ENCODE measurements around the gene PWWP2B. TPM values are rescaled to one million over a fixed set of nuclear protein-coding genes. Genes with fewer than 3 reads are reported as not detected.

Gene PWWP2B
- total and polyA plus RNA-seq, 2 of the 4 experiments (the other 2 are of a cell fraction): 1.7 to 2.2 TPM

DNA sequence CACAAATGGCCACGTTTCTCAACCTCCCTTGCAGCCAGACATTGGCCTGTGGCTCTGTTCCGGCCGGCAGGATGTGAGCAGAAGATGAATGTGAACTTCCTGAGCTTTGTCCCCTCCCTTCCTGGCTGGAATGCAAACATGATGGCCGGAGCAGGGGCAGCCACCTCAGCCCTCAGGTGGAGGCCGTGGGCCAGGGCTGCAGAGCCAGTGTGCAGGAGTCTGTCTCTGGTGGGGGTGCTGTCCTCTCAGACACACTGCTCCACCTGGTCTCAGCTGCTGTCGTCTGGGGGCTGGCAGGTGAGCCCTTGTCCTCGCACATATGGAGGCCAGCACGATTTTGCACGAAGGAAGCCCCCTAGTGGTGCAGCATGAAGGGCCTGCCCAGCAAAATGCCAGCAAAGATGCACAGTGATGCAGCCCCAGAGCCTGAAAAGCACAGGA lies 25.3 kb upstream of the PWWP2B start:
- dilution Hi-C loops (cut with HindIII; ENCODE audit: low sequenced_read_pairs, unreplicated experiment): no loop called here
- no peak overlapping the region for H4K8ac ChIP-seq (ENCODE audit: low read depth in 2 of 2, low read length in 2 of 2)
- no peak overlapping the region for H2BK120ac ChIP-seq (ENCODE audit: low read depth, low read length)
- H3K36me3 ChIP-seq (ENCODE audit: control insufficient read depth, insufficient read depth, low read length): peaks cover under 1% of the 10 kb centered on the region; the same call in 1 of the 2 replicates
- no peak overlapping the region for H3K56ac ChIP-seq (ENCODE audit: extremely low read depth, insufficient read depth, low read length)
- no peaks in the 10 kb centered on the region for H3K4me1 ChIP-seq (ENCODE audit: control insufficient read depth, insufficient read depth, low read length)
- ChIA-PET CTCF (no interaction called here), POLR2A (ENCODE audit: unreplicated experiment) (no interaction called here)
- no peak overlapping the region for H2BK20ac ChIP-seq (ENCODE audit: low read depth, low read length)
- no TSS peak for BruUV-seq (replicated peaks)
- no peaks in the 10 kb centered on the region for H3K79me1 ChIP-seq (ENCODE audit: low read depth in 1 of 2, low read length in 2 of 2)
- ATAC-seq (ENCODE audit: low read depth) (no peak), DNase-seq (no peak)
- H2BK15ac ChIP-seq (ENCODE audit: low read depth, low read length): no peak overlapping the region
- H2AFZ ChIP-seq (replicated peaks; ENCODE audit: low read length, poor library complexity): no peak overlapping the region
- H3K27me3 ChIP-seq (ENCODE audit: control insufficient read depth, insufficient read depth, low read length): no peaks in the 10 kb centered on the region
- WGBS, 2 experiments (ENCODE audit: extremely low coverage in 2 of 2, insufficient read length in 1 of 2): 96% methylated on average over 4 of the region's 9 CpGs; no CpG with 5 or more reads in 1 of the 2 experiments
- no peak overlapping the region for H3K4ac ChIP-seq (ENCODE audit: low read depth, low read length)
- H2AK5ac ChIP-seq (ENCODE audit: low read depth, low read length): no peak overlapping the region
- no peak overlapping the region for H3K14ac ChIP-seq (replicated peaks; ENCODE audit: low read depth, low read length)
- H3K4me3 ChIP-seq (ENCODE audit: insufficient read depth, low read depth, low read length): no peak overlapping the region
- no peak overlapping the region for H2BK5ac ChIP-seq (ENCODE audit: low read depth, low read length, poor library complexity, severe bottlenecking)
- in situ Hi-C loops (cut with MboI; ENCODE audit: low sequenced_read_pairs): no loop called here
- H3K4me2 ChIP-seq (ENCODE audit: low read depth, low read length): no peak overlapping the region
- no peaks in the 10 kb centered on the region for H3K9me3 ChIP-seq (ENCODE audit: control insufficient read depth, insufficient read depth, low read length)
- intact Hi-C loops (cut with micrococcal nuclease): no loop called here
- no peak overlapping the region for H3K9ac ChIP-seq (ENCODE audit: low read depth, low read length)
- no peak overlapping the region for H3K27ac ChIP-seq (ENCODE audit: insufficient read depth, low read length)
- H4K5ac ChIP-seq (ENCODE audit: low read depth, low read length): no peak overlapping the region
- no peak overlapping the region for H3K23ac ChIP-seq (ENCODE audit: low read depth, low read length)
- H3K18ac ChIP-seq (ENCODE audit: low read depth, low read length): no peak overlapping the region
- H3K9me1 ChIP-seq (ENCODE audit: insufficient read depth, low read length): 0 out of 2 replicates have a peak, but pooled peaks cover 2% of the 10 kb centered on the region
- no peaks in the 10 kb centered on the region for H4K20me1 ChIP-seq (ENCODE audit: insufficient read depth, low read length)
- no peak overlapping the region for H4K91ac ChIP-seq (ENCODE audit: insufficient read depth, low read depth, low read length)
- no peak for TF ChIP-seq CEBPB (IDR thresholded peaks at IDR 0.05; ENCODE audit: low read depth, low read length)
- no peak for TF ChIP-seq RCOR1 (IDR thresholded peaks at IDR 0.05; ENCODE audit: insufficient replicate concordance, low read length)
- TF ChIP-seq, protein P1, sequence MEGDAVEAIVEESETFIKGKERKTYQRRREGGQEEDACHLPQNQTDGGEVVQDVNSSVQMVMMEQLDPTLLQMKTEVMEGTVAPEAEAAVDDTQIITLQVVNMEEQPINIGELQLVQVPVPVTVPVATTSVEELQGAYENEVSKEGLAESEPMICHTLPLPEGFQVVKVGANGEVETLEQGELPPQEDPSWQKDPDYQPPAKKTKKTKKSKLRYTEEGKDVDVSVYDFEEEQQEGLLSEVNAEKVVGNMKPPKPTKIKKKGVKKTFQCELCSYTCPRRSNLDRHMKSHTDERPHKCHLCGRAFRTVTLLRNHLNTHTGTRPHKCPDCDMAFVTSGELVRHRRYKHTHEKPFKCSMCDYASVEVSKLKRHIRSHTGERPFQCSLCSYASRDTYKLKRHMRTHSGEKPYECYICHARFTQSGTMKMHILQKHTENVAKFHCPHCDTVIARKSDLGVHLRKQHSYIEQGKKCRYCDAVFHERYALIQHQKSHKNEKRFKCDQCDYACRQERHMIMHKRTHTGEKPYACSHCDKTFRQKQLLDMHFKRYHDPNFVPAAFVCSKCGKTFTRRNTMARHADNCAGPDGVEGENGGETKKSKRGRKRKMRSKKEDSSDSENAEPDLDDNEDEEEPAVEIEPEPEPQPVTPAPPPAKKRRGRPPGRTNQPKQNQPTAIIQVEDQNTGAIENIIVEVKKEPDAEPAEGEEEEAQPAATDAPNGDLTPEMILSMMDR (conservative IDR thresholded peaks at IDR 0.05; ENCODE audit: low read depth, low read length): peak; percentile 32
- no peak for TF ChIP-seq POLR2A (IDR thresholded peaks at IDR 0.05; ENCODE audit: low read depth, low read length)
- no peak for TF ChIP-seq NFE2L2 (IDR thresholded peaks at IDR 0.05; ENCODE audit: low read depth, low read length)
- no peak for TF ChIP-seq MXI1 (IDR thresholded peaks at IDR 0.05; ENCODE audit: borderline replicate concordance, low read depth, low read length)
- peak overlapping the region; percentile 50 for H2AK9ac ChIP-seq (replicated peaks; ENCODE audit: low read depth, low read length, poor library complexity)

Data from IMR-90 (cell line).